Measurements from ENCODE around the gene SSTR3. TPM values are rescaled to one million over a fixed set of nuclear protein-coding genes. Genes with fewer than 3 reads are reported as not detected.

SSTR3 gene
- polyA plus RNA-seq, 1 donor = 0.54 TPM

DNA sequence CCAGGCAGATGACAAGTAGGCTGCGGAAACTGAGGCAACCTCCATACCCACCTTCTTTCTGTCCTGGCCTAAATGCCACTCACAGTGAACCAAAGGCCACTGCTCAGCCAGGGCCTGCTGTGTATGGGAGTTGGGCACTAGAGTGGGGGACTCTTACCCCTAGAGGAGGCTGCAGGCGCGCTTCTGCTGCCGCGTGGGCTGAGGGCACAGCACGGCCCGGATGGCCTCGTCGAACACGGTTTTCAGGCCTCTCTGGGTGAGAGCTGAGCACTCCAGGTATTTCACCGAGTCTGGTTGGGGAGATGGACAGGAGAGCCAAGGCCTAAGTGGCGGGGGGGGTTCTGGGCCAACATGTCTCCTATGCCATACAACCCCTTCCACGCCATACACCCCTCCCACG is 14.2 kb upstream of the SSTR3 start:
- Histone ChIP-seq H3K4me1 (ENCODE audit: control insufficient read depth, insufficient read depth, low read length) (no peaks in the 10 kb centered on the region), H3K27ac (ENCODE audit: low read length) (no peak overlapping the region)

DNA sequence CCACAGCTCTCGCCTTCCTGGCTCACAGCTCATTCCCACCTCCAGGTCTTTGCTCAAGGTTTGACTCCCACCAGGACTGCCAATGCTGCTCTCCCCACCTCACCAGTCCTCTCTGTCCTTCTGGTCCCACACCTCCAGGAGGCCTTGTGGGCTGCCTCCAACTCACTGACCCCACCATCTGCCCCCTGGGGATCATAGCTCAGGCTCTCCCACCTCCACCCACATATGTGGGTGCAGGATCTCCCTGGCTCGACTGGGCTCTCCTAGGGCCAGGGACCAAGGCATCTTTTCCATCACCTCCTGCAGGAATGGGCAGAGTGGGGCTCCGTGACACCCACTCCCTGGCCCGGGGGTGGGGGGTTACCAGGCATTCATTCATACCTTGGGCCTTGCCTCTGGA is 13.8 kb upstream of the SSTR3 start:
- no peak for DNase-seq
- Histone ChIP-seq H3K27me3 (ENCODE audit: control insufficient read depth, insufficient read depth, low read length) (no peaks in the 10 kb centered on the region), H3K4me1 (ENCODE audit: control insufficient read depth, insufficient read depth, low read length) (no peaks in the 10 kb centered on the region), H3K9me3 (ENCODE audit: control insufficient read depth, low read depth, low read length) (no peaks in the 10 kb centered on the region), H3K36me3 (ENCODE audit: control insufficient read depth, insufficient read depth, low read length) (no peaks in the 10 kb centered on the region), H3K4me3 (ENCODE audit: low read length) (no peak overlapping the region), H3K27ac (ENCODE audit: low read length) (no peak overlapping the region)
- no CpG with 5 or more reads among the region's 4 CpGs for WGBS (ENCODE audit: insufficient coverage, low lambda C conversion rate)

More for the DNA sequence above, 14.2 kb upstream of the SSTR3 start:
- Histone ChIP-seq H3K27me3 (ENCODE audit: control insufficient read depth, insufficient read depth, low read length) (no peaks in the 10 kb centered on the region), H3K9me3 (ENCODE audit: control insufficient read depth, low read depth, low read length) (no peaks in the 10 kb centered on the region), H3K36me3 (ENCODE audit: control insufficient read depth, insufficient read depth, low read length) (no peaks in the 10 kb centered on the region), H3K4me3 (ENCODE audit: low read length) (no peak overlapping the region)
- 100% methylated on average over 1 of the region's 14 CpGs for WGBS (ENCODE audit: insufficient coverage, low lambda C conversion rate)
- no peak for DNase-seq

GRCh38 chr22:37225481-37225880 is 13.2 kb upstream of the SSTR3 start:
- Histone ChIP-seq H3K27me3 (ENCODE audit: control insufficient read depth, insufficient read depth, low read length) (no peaks in the 10 kb centered on the region), H3K4me3 (ENCODE audit: low read length) (no peak overlapping the region), H3K36me3 (ENCODE audit: control insufficient read depth, insufficient read depth, low read length) (no peaks in the 10 kb centered on the region), H3K4me1 (ENCODE audit: control insufficient read depth, insufficient read depth, low read length) (no peaks in the 10 kb centered on the region), H3K9me3 (ENCODE audit: control insufficient read depth, low read depth, low read length) (no peaks in the 10 kb centered on the region), H3K27ac (ENCODE audit: low read length) (no peak overlapping the region)
- DNase-seq = no peak
- no CpG with 5 or more reads among the region's 8 CpGs for WGBS (ENCODE audit: insufficient coverage, low lambda C conversion rate)

GRCh38 chr22:37224757-37225420 is 12.6 kb upstream of the SSTR3 start:
- H3K9me3 ChIP-seq (ENCODE audit: control insufficient read depth, low read depth, low read length) = no peaks in the 10 kb centered on the region
- no peak overlapping the region for H3K4me3 ChIP-seq (ENCODE audit: low read length)
- H3K27ac ChIP-seq (ENCODE audit: low read length) = no peak overlapping the region
- no CpG with 5 or more reads among the region's 8 CpGs for WGBS (ENCODE audit: insufficient coverage, low lambda C conversion rate)
- H3K4me1 ChIP-seq (ENCODE audit: control insufficient read depth, insufficient read depth, low read length) = no peaks in the 10 kb centered on the region
- DNase-seq = no peak
- H3K36me3 ChIP-seq (ENCODE audit: control insufficient read depth, insufficient read depth, low read length) = no peaks in the 10 kb centered on the region
- H3K27me3 ChIP-seq (ENCODE audit: control insufficient read depth, insufficient read depth, low read length) = no peaks in the 10 kb centered on the region

- no peaks in the 10 kb centered on the region for H3K9me3 ChIP-seq (ENCODE audit: control insufficient read depth, low read depth, low read length)
- no peaks in the 10 kb centered on the region for H3K36me3 ChIP-seq (ENCODE audit: control insufficient read depth, insufficient read depth, low read length)
- no CpG with 5 or more reads among the region's 3 CpGs for WGBS (ENCODE audit: insufficient coverage, low lambda C conversion rate)
- H3K27me3 ChIP-seq (ENCODE audit: control insufficient read depth, insufficient read depth, low read length) = no peaks in the 10 kb centered on the region
- H3K27ac ChIP-seq (ENCODE audit: low read length) = no peak overlapping the region
- no peak for DNase-seq
- H3K4me1 ChIP-seq (ENCODE audit: control insufficient read depth, insufficient read depth, low read length) = no peaks in the 10 kb centered on the region
- H3K4me3 ChIP-seq (ENCODE audit: low read length) = no peak overlapping the region
These were observed 11.8 kb upstream of the SSTR3 start for GRCh38 chr22:37223965-37224551.

DNA sequence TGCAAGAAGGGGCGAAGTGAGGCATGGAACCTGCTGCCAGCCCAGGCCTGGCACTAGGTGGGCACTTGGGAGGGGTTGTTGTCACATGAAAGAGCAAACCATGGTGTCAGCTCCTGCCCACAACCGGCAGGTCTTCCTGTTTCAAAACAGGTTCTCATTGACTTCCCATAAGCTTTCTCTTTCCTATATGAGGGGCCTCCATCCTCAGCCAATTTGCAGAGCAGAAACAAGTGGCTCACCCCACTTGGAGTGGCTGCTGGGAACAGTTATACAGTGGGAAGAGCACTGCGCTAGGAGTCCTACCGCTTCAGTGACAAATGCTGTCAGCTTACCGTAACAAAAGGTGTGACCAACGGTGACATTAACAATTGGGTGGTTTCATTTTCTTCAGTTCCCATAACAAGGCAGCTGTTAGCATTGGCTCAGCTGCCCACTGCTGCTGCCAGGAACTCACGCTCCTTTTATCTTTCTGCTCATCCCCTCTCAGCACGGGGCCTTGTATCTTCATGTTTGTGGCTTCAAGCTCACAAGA is 10.2 kb upstream of the SSTR3 start:
- Histone ChIP-seq H3K36me3 (ENCODE audit: control insufficient read depth, insufficient read depth, low read length) (no peaks in the 10 kb centered on the region), H3K27me3 (ENCODE audit: control insufficient read depth, insufficient read depth, low read length) (no peaks in the 10 kb centered on the region), H3K27ac (ENCODE audit: low read length) (no peak overlapping the region), H3K9me3 (ENCODE audit: control insufficient read depth, low read depth, low read length) (no peaks in the 10 kb centered on the region), H3K4me3 (ENCODE audit: low read length) (no peak overlapping the region), H3K4me1 (ENCODE audit: control insufficient read depth, insufficient read depth, low read length) (no peaks in the 10 kb centered on the region)
- no peak for DNase-seq
- WGBS (ENCODE audit: insufficient coverage, low lambda C conversion rate) = 71% methylated on average over 1 of the region's 8 CpGs

DNA sequence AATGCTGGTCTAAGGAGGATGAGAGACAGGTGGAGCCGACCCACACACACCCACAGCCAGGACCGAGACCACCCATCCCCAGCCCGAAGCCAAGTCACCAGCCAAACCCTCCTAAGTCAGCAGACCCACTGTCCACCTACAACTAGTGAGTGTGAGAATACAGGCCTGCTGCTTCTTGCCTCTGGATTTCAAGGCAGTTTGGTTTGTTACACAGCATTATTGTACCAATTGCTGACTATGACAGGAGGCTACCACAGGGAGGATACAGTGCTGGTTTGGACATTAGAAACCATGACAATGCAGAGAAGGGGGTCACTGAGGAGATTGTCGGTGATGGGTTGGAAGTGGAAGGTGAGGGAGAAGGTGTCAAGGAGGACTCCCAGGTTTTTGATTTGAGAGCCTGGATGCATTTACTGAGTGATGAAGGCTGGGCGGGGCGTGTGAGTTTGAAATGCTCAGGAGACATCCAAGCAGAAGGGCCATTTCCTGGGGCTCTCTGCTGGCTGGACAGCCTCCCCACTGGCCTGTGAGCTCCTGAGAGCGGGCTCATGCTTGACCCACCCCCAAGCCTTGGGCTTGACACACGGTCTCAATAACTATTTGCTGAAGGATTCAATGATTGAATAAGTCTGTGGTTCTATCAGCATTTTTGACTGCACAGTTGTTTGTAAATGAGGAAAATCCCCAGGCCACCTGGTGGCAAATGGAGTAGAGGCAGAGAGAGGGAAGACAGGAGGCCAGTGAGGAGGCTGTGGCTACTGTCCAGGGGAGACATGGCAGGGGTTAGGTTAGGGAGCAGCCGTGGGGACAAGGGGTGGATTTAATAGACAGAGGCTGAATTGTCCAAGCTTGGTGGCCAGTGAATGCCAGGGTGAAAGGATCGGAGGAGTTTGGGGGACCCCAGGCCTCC is 9.4 kb upstream of the SSTR3 start:
- H3K27ac ChIP-seq (ENCODE audit: low read length) = no peak overlapping the region
- no peak for DNase-seq
- WGBS (ENCODE audit: insufficient coverage, low lambda C conversion rate) = 100% methylated on average over 1 of the region's 10 CpGs
- no peaks in the 10 kb centered on the region for H3K9me3 ChIP-seq (ENCODE audit: control insufficient read depth, low read depth, low read length)
- H3K27me3 ChIP-seq (ENCODE audit: control insufficient read depth, insufficient read depth, low read length) = no peaks in the 10 kb centered on the region
- no peak overlapping the region for H3K4me3 ChIP-seq (ENCODE audit: low read length)
- no peaks in the 10 kb centered on the region for H3K4me1 ChIP-seq (ENCODE audit: control insufficient read depth, insufficient read depth, low read length)
- no peaks in the 10 kb centered on the region for H3K36me3 ChIP-seq (ENCODE audit: control insufficient read depth, insufficient read depth, low read length)

DNA sequence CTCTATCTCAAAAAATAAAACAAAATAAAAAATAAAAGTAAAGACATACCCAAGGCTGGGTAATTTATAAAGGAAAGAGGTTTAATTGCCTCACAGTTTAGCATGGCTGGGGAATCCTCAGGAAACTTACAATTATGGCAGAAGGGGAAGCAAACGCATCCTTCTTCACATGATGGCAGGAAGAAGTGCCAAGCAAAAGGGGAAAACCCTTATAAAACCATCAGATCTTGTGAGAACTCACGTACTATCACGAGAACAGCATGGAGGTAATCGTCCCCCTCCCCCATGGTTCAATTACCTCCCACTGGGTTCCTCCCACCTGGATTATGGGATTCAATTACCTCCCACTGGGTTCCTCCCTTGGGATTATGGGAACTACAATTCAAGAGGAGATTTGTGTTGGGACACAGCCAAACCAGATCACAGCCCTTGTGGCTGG is 8.3 kb upstream of the SSTR3 start:
- no CpG with 5 or more reads among the region's 4 CpGs for WGBS (ENCODE audit: insufficient coverage, low lambda C conversion rate)
- Histone ChIP-seq H3K4me3 (ENCODE audit: low read length) (no peak overlapping the region), H3K27me3 (ENCODE audit: control insufficient read depth, insufficient read depth, low read length) (no peaks in the 10 kb centered on the region), H3K9me3 (ENCODE audit: control insufficient read depth, low read depth, low read length) (no peaks in the 10 kb centered on the region), H3K4me1 (ENCODE audit: control insufficient read depth, insufficient read depth, low read length) (no peaks in the 10 kb centered on the region), H3K36me3 (ENCODE audit: control insufficient read depth, insufficient read depth, low read length) (no peaks in the 10 kb centered on the region), H3K27ac (ENCODE audit: low read length) (no peak overlapping the region)
- no peak for DNase-seq

DNA sequence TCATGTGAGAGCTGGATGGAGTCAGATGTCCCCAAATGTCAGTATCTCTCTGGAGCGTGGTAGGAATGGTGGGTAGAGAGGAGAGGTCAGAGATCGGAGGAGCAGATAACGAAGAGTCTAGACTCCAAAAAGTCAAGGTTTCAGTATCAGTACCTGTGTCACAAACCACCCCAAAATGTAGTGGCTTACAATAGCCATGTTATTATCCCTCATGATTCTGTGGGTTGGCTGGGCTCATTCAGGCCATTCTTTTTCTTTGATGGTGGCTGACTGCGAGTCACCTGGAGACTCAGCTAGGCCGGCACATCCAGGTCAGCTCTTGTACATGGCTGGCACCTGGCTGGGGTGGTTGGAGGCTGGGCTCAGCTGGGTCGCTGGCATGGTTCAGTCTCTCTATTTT is 7.3 kb upstream of the SSTR3 start:
- no peak for DNase-seq
- H3K27me3 ChIP-seq (ENCODE audit: control insufficient read depth, insufficient read depth, low read length) = no peaks in the 10 kb centered on the region
- H3K4me1 ChIP-seq (ENCODE audit: control insufficient read depth, insufficient read depth, low read length) = no peaks in the 10 kb centered on the region
- WGBS (ENCODE audit: insufficient coverage, low lambda C conversion rate) = no CpG with 5 or more reads among the region's 6 CpGs
- H3K4me3 ChIP-seq (ENCODE audit: low read length) = no peak overlapping the region
- H3K9me3 ChIP-seq (ENCODE audit: control insufficient read depth, low read depth, low read length) = no peaks in the 10 kb centered on the region
- H3K36me3 ChIP-seq (ENCODE audit: control insufficient read depth, insufficient read depth, low read length) = no peaks in the 10 kb centered on the region
- H3K27ac ChIP-seq (ENCODE audit: low read length) = no peak overlapping the region

DNA sequence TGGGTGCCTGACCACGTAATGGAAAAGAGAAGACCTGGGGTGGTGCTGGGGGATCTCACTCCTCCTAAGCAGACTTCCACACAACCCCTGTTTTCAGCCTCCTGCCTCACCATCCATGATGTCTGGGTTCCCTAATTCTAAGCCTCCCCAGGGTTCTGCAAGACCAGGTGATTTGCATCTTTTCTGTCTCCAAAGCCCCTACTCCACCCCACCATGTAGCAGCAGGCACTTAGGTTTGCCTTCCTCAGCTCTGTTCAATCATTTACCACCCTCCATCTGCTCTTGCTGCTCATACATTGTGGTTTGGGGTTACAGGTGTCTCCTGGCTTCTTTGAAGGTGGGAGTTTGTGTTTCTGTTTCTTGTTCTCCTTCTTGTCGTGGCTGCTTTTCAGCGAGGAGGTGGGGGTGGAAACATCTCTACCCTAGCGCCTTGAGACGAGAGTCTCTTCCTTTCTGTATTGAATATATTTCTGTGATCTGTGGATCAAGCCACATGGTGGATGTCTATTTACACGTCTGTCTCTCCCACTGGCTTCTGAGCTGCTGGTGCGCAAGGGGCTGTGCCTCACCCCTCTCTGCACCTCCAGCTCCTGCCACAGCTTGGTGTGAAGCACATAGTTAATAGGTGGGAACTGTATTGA is 6.6 kb upstream of the SSTR3 start:
- H3K36me3 ChIP-seq (ENCODE audit: control insufficient read depth, insufficient read depth, low read length) = no peaks in the 10 kb centered on the region
- H3K27me3 ChIP-seq (ENCODE audit: control insufficient read depth, insufficient read depth, low read length) = no peaks in the 10 kb centered on the region
- no peak overlapping the region for H3K4me3 ChIP-seq (ENCODE audit: low read length)
- H3K9me3 ChIP-seq (ENCODE audit: control insufficient read depth, low read depth, low read length) = no peaks in the 10 kb centered on the region
- H3K4me1 ChIP-seq (ENCODE audit: control insufficient read depth, insufficient read depth, low read length) = peaks cover 3% of the 10 kb centered on the region
- WGBS (ENCODE audit: insufficient coverage, low lambda C conversion rate) = no CpG with 5 or more reads among the region's 7 CpGs
- DNase-seq = no peak
- H3K27ac ChIP-seq (ENCODE audit: low read length) = no peak overlapping the region
